B cell (primary cell): Measurements from ENCODE around the gene CD33. TPM values are rescaled to one million over a fixed set of nuclear protein-coding genes. Genes with fewer than 3 reads are reported as not detected.

Experiments
- ATAC-seq: fragments of 200-7000 bp; cut with Tn5 transposase; one replicate; pipeline ENCODE4 v1.10.0; 2021; ENCODE audit warnings: low read depth, mild to moderate bottlenecking, moderate number of reproducible peaks, moderate library complexity
- CTCF ChIA-PET: fragments of 350-600 bp; sonication (Branson Sonifier 250); formaldehyde crosslinking; loops from one replicate; lab custom pipeline; 2021; ENCODE audit warnings: antibody characterized with exemption, inconsistent platforms; lab: Charles Lee
- POLR2A ChIA-PET: fragments of 350-600 bp; sonication (Branson Sonifier 250); formaldehyde crosslinking; loops from one replicate; lab custom pipeline; 2021; ENCODE audit warnings: antibody characterized with exemption; lab: Charles Lee
- DNase-seq: peaks from one replicate; pipeline ENCODE4 v3.0.0; 2013
- H2AFZ ChIP-seq: 2 replicates; pipeline ENCODE4 v1.6.1; 2012; ENCODE audit warnings: mild to moderate bottlenecking, low read depth, low read length; ENCODE audit not compliant: insufficient read depth, poor library complexity, severe bottlenecking
- H3K27ac ChIP-seq, 2 donors: 1 replicate in 1 of 2; 2 replicates in 1 of 2; pipeline ENCODE4 v1.5.1; 2012 to 2013; ENCODE audit warnings: low read length in 2 of 2, mild to moderate bottlenecking in 2 of 2, moderate library complexity in 1 of 2
- H3K27me3 ChIP-seq, 4 experiments: fragments of 200-600 bp in 1 of 4; sonication (generic) in 1 of 4; replicated peaks in 1 of 4; 1 replicate in 2 of 4; 2 replicates in 2 of 4; pipeline versions ENCODE4 v1.6.1 to v1.7.0; 2013 to 2016; ENCODE audit warnings: low read length in 3 of 4, mild to moderate bottlenecking in 2 of 4, mixed read lengths in 1 of 4, moderate library complexity in 1 of 4; ENCODE audit not compliant: insufficient read depth in 4 of 4, control insufficient read depth in 3 of 4; ENCODE audit errors: control extremely low read depth in 1 of 4
- H3K36me3 ChIP-seq, 2 experiments: replicated peaks in 1 of 2; 1 replicate in 1 of 2; 2 replicates in 1 of 2; pipeline versions ENCODE4 v1.6.1 to v1.7.1; 2013; ENCODE audit warnings: low read length in 1 of 2; ENCODE audit not compliant: insufficient read depth in 2 of 2, control insufficient read depth in 1 of 2; ENCODE audit errors: control extremely low read depth in 1 of 2, extremely low read depth in 1 of 2
- H3K4me1 ChIP-seq, 2 donors: fragments of 200-600 bp in 1 of 2; sonication (generic) in 1 of 2; 1 replicate in 1 of 2; 2 replicates in 1 of 2; pipeline versions ENCODE4 v1.5.1 to v1.6.1; 2013 to 2017; ENCODE audit warnings: low read length in 2 of 2; ENCODE audit not compliant: control insufficient read depth in 2 of 2, insufficient read depth in 2 of 2
- H3K4me2 ChIP-seq: replicated peaks from 2 replicates; pipeline ENCODE3; 2012; ENCODE audit warnings: mild to moderate bottlenecking, low read depth, low read length; ENCODE audit not compliant: poor library complexity, severe bottlenecking
- H3K4me3 ChIP-seq, 5 experiments: fragments of 200-600 bp in 1 of 5; sonication (generic) in 1 of 5; 1 replicate in 3 of 5; 2 replicates in 2 of 5; pipeline versions ENCODE4 v1.5.1 to v1.7.0; 2011 to 2016; ENCODE audit warnings: low read length in 4 of 5, mild to moderate bottlenecking in 4 of 5, low read depth in 2 of 5, control low read depth in 1 of 5, moderate library complexity in 1 of 5; ENCODE audit not compliant: insufficient read depth in 1 of 5; ENCODE audit errors: control extremely low read depth in 1 of 5, extremely low read depth in 1 of 5
- H3K79me2 ChIP-seq: fragments of 200-600 bp; sonication (generic); one replicate; pipeline ENCODE4 v1.6.0; 2016; ENCODE audit warnings: low read length; ENCODE audit not compliant: control insufficient read depth, insufficient read depth
- H3K9ac ChIP-seq: fragments of 200-600 bp; sonication (generic); 2 replicates; pipeline ENCODE4 v1.6.1; 2017; ENCODE audit warnings: mild to moderate bottlenecking, low read length, moderate library complexity
- H3K9me3 ChIP-seq, 3 donors: one replicate each; pipeline versions ENCODE4 v1.6.1 to v1.7.1; 2013; ENCODE audit warnings: low read length in 2 of 3; ENCODE audit not compliant: control insufficient read depth in 2 of 3, insufficient read depth in 1 of 3; ENCODE audit errors: control extremely low read depth in 1 of 3
- H4K20me1 ChIP-seq: 2 replicates; pipeline ENCODE4 v1.6.0; 2012; ENCODE audit warnings: mild to moderate bottlenecking, low read length; ENCODE audit not compliant: insufficient read depth, control insufficient read depth, poor library complexity, severe bottlenecking
- H3K27ac Mint-ChIP-seq: one replicate; pipeline ENCODE4 v1.8.0; 2021; ENCODE audit warnings: mixed read lengths
- H3K27me3 Mint-ChIP-seq: one replicate; pipeline ENCODE4 v1.8.0; 2021; ENCODE audit warnings: mixed read lengths
- H3K4me1 Mint-ChIP-seq: one replicate; pipeline ENCODE4 v1.8.0; 2021; ENCODE audit warnings: mixed read lengths
- H3K4me3 Mint-ChIP-seq: one replicate; pipeline ENCODE4 v1.8.0; 2021; ENCODE audit warnings: mixed read lengths
- H3K9me3 Mint-ChIP-seq: one replicate; pipeline ENCODE4 v1.8.0; 2022; ENCODE audit warnings: mixed read lengths; ENCODE audit not compliant: insufficient read depth
- EZH2 ChIP-seq: IDR thresholded peaks from 2 replicates; pipeline ENCODE4 v1.6.1; 2012; ENCODE audit warnings: borderline replicate concordance, low read depth, mild to moderate bottlenecking, moderate library complexity, low read length; ENCODE audit not compliant: insufficient read depth, poor library complexity, severe bottlenecking
- WGBS: methylation state at CpG from one replicate; pipeline ENCODE4 v1.1.5; 2013; ENCODE audit warnings: missing lambda C conversion rate; ENCODE audit not compliant: insufficient coverage; 5-methylcytosine and 5-hydroxymethylcytosine counted together
- intact Hi-C: fragments of 100-400 bp; cut with micrococcal nuclease; formaldehyde crosslinking; loops from one replicate; pipeline ENCODE4 v1.10.0; 2022
- polyA plus RNA-seq: library from polyadenylated mRNA; depleted of rRNA; stranded (reverse); fragments of >200 nt; gene quantifications from 2 replicates; pipeline ENCODE4 v1.2.3, GENCODE V29; 2012
- total RNA-seq, 2 donors: library from RNA; stranded (reverse); fragments of 120-200 nt in 1 of 2; gene quantifications; 1 replicate in 1 of 2; 2 replicates in 1 of 2; pipeline versions ENCODE4 v1.2.3 to v1.2.4, GENCODE V29; 2013 to 2022
- TF ChIP-seq, protein P1 (sequence below): fragments of 200-600 bp; IDR thresholded peaks from one replicate; pipeline ENCODE4 v1.8.0; 2022; ENCODE audit warnings: antibody characterized with exemption, mild to moderate bottlenecking

The CD33 gene
- total and polyA plus RNA-seq, 2 donors (not counting 1 experiment from before 2014, with no cell fraction given): 1.3 TPM; not detected in 1

DNA sequence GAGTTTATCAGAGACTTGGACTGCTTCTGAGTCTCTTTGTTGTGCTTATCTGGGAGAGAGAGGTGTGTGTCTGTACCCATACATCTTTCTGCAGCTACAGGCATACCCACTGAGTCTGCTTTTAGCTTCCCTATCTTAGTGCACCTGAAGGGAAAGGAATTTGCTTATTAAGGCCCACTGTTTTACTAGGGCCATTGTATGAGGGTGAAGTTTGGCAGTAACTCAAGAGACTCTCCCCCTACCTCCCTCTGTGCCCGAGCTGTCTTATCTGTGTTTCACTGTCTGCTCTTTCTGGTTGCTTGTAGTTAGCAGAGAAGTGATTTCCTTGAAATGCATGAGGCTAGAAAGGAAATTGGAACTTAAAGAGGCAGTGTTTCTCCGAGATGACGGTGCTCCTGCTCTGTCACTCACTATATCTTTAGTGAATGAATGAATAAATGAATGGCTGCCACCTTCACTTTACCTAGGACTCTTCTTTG, 678 bp upstream of the CD33 start:
- Histone ChIP-seq H3K27me3 (peaks cover 0 to 19% (median 4%) of the 10 kb centered on the region in 4 experiments), H3K4me3 (no peak overlapping the region), H4K20me1 (no peaks in the 10 kb centered on the region), H3K9ac (no peak overlapping the region), H3K79me2 (no peaks in the 10 kb centered on the region), H3K27ac (no peak overlapping the region), H2AFZ (no peak overlapping the region), H3K36me3 (no peaks in the 10 kb centered on the region), H3K9me3 (peaks cover 0 to 8% (median 0%) of the 10 kb centered on the region in 3 donors), H3K4me1 (no peaks in the 10 kb centered on the region), H3K4me2 (no peak overlapping the region)
- ATAC-seq: no peak
- Mint-ChIP-seq H3K4me1 (no peaks in the 10 kb centered on the region), H3K4me3 (no peak overlapping the region), H3K27ac (no peak overlapping the region), H3K27me3 (peaks cover 56% of the 10 kb centered on the region), H3K9me3 (no peaks in the 10 kb centered on the region)
- ChIA-PET CTCF (no interaction called here), POLR2A (no interaction called here)
- no CpG with 5 or more reads among the region's 3 CpGs for WGBS
- TF ChIP-seq EZH2: no peak
- TF ChIP-seq, protein P1, sequence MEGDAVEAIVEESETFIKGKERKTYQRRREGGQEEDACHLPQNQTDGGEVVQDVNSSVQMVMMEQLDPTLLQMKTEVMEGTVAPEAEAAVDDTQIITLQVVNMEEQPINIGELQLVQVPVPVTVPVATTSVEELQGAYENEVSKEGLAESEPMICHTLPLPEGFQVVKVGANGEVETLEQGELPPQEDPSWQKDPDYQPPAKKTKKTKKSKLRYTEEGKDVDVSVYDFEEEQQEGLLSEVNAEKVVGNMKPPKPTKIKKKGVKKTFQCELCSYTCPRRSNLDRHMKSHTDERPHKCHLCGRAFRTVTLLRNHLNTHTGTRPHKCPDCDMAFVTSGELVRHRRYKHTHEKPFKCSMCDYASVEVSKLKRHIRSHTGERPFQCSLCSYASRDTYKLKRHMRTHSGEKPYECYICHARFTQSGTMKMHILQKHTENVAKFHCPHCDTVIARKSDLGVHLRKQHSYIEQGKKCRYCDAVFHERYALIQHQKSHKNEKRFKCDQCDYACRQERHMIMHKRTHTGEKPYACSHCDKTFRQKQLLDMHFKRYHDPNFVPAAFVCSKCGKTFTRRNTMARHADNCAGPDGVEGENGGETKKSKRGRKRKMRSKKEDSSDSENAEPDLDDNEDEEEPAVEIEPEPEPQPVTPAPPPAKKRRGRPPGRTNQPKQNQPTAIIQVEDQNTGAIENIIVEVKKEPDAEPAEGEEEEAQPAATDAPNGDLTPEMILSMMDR: no peak
- intact Hi-C loops: no loop called here
- no peak for DNase-seq

DNA sequence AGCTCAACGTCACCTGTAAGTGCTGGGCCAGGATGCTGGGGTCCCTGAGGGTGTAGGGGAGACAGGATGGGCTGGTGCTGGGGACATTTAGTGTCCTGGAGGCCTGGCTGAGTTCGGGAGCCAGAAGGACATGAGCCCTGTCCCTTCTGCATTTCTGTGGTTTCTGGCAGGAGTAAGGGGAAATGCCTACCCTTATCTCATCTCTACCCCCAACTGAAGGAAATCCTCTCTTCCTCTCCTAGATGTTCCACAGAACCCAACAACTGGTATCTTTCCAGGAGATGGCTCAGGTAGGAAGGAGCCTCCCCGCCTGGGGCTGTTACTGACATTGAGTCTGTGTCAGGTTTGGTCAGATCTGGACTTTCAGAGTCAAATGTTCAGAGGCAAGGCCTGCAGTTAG, 1.2 kb downstream of the CD33 start:
- Histone ChIP-seq H3K9ac (no peak overlapping the region), H2AFZ (no peak overlapping the region)

More for the DNA sequence above, 1.2 kb downstream of the CD33 start:
- H3K79me2 ChIP-seq: no peaks in the 10 kb centered on the region
- ChIA-PET CTCF (no interaction called here), POLR2A (no interaction called here)
- no peaks in the 10 kb centered on the region for H4K20me1 ChIP-seq
- 76% methylated on average over 2 of the region's 3 CpGs for WGBS
- intact Hi-C loops: no loop called here
- Mint-ChIP-seq H3K9me3 (no peaks in the 10 kb centered on the region), H3K4me3 (no peak overlapping the region), H3K27ac (no peak overlapping the region), H3K27me3 (peaks cover 51% of the 10 kb centered on the region), H3K4me1 (no peaks in the 10 kb centered on the region)
- DNase-seq (no peak), ATAC-seq (no peak)
- H3K9me3 ChIP-seq: peaks cover 0 to 8% (median 0%) of the 10 kb centered on the region in 3 donors
- H3K4me3 ChIP-seq: no peak overlapping the region
- no peak overlapping the region for H3K27ac ChIP-seq
- H3K36me3 ChIP-seq: no peaks in the 10 kb centered on the region
- no peak overlapping the region for H3K4me2 ChIP-seq
- TF ChIP-seq, protein P1: no peak
- TF ChIP-seq EZH2: no peak
- peaks cover 0 to 17% (median 0%) of the 10 kb centered on the region in 4 experiments for H3K27me3 ChIP-seq
- no peaks in the 10 kb centered on the region for H3K4me1 ChIP-seq
